PC-9 (cell line): Measurements from ENCODE around the gene GSTO2.

Source experiments
- EZH2 ChIP-seq: fragments of 200-600 bp; sonication (generic); IDR thresholded peaks from 2 replicates; pipeline ENCODE4 v1.8.0; 2017; ENCODE audit warnings: antibody characterized with exemption, low read depth
- TF ChIP-seq, protein P1 (sequence below): fragments of 200-600 bp; sonication (generic); conservative IDR thresholded peaks from 2 replicates; pipeline ENCODE4 v1.6.1; 2017; ENCODE audit warnings: mixed run types, antibody characterized with exemption, mild to moderate bottlenecking, moderate library complexity

GRCh38 chr10:104251443-104251842, 17.5 kb upstream of the GSTO2 start:
- TF ChIP-seq, protein P1, sequence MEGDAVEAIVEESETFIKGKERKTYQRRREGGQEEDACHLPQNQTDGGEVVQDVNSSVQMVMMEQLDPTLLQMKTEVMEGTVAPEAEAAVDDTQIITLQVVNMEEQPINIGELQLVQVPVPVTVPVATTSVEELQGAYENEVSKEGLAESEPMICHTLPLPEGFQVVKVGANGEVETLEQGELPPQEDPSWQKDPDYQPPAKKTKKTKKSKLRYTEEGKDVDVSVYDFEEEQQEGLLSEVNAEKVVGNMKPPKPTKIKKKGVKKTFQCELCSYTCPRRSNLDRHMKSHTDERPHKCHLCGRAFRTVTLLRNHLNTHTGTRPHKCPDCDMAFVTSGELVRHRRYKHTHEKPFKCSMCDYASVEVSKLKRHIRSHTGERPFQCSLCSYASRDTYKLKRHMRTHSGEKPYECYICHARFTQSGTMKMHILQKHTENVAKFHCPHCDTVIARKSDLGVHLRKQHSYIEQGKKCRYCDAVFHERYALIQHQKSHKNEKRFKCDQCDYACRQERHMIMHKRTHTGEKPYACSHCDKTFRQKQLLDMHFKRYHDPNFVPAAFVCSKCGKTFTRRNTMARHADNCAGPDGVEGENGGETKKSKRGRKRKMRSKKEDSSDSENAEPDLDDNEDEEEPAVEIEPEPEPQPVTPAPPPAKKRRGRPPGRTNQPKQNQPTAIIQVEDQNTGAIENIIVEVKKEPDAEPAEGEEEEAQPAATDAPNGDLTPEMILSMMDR: no peak
- TF ChIP-seq EZH2: no peak
